ENCODE results near the gene WAS.
"Not testable (repeated sequence)": the region's sequence is repeated elsewhere in the genome, so short reads cannot be mapped to it uniquely, and the experiment has no call there.

DNA sequence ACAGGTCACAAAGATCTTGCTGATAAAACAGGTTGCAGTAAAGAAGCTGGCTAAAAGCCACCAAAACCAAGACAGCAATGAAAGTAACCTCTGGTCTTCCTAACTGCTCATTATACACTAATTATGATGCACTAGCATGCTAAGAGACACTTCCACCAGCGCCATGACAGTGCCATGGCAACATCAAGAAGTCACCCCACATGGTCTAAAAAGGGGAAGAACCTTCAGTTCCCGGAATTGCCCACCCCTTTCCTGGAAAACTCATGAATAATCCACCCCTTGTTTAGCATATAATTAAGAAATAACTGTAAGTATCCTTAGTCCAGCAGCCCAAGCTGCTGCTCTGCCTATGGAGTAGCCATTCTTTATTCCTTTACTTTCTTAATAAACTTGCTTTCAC lies 3.1 kb upstream of the WAS start:
- not testable (repeated sequence) for TF ChIP-seq EZH2 (IDR thresholded peaks at IDR 0.05); POLR2AphosphoS5 (IDR thresholded peaks at IDR 0.05; ENCODE audit: borderline replicate concordance, low read depth, low read length)
